Endodermal cell (in vitro differentiated cells): Measurements from ENCODE around the gene PLXDC1. TPM values are rescaled to one million over a fixed set of nuclear protein-coding genes. Genes with fewer than 3 reads are reported as not detected.

Experiments
- DNase-seq: peaks from one replicate; pipeline ENCODE4 v3.0.0-alpha.2; 2017
- H3K27ac ChIP-seq: 2 replicates; pipeline ENCODE4 v1.5.1; 2013; ENCODE audit warnings: mild to moderate bottlenecking, low read depth, low read length, moderate library complexity
- H3K27me3 ChIP-seq: 2 replicates; pipeline ENCODE4 v1.6.1; 2013; ENCODE audit warnings: mild to moderate bottlenecking, low read length, moderate library complexity; ENCODE audit not compliant: insufficient read depth, control insufficient read depth, poor library complexity, severe bottlenecking
- H3K36me3 ChIP-seq: 2 replicates; pipeline ENCODE4 v1.7.0; 2013; ENCODE audit warnings: mild to moderate bottlenecking, low read length, moderate library complexity; ENCODE audit not compliant: control insufficient read depth, insufficient read depth
- H3K4me1 ChIP-seq: one replicate; pipeline ENCODE4 v1.7.0; 2013; ENCODE audit warnings: low read length; ENCODE audit not compliant: control insufficient read depth, insufficient read depth
- H3K4me3 ChIP-seq: 2 replicates; pipeline ENCODE4 v1.5.1; 2013; ENCODE audit warnings: mild to moderate bottlenecking, low read length, moderate library complexity
- H3K9ac ChIP-seq: 2 replicates; pipeline ENCODE4 v1.6.1; 2013; ENCODE audit warnings: mild to moderate bottlenecking, low read length, moderate library complexity; ENCODE audit not compliant: poor library complexity, severe bottlenecking; ENCODE audit errors: extremely low read depth
- H3K9me3 ChIP-seq: 2 replicates; pipeline ENCODE4 v1.6.1; 2013; ENCODE audit warnings: mild to moderate bottlenecking, low read length, moderate library complexity; ENCODE audit not compliant: control insufficient read depth
- H3K27ac Mint-ChIP-seq: 2 replicates; pipeline ENCODE4 v1.8.0; 2020; ENCODE audit warnings: mixed read lengths
- H3K27me3 Mint-ChIP-seq: 2 replicates; pipeline ENCODE4 v1.8.0; 2021; ENCODE audit warnings: mild to moderate bottlenecking, mixed read lengths; ENCODE audit not compliant: insufficient read depth
- H3K36me3 Mint-ChIP-seq: 2 replicates; pipeline ENCODE4 v1.8.0; 2020; ENCODE audit warnings: low read depth, mixed read lengths
- H3K4me1 Mint-ChIP-seq: 2 replicates; pipeline ENCODE4 v1.8.0; 2020; ENCODE audit warnings: mixed read lengths
- H3K4me3 Mint-ChIP-seq: 2 replicates; pipeline ENCODE4 v1.8.0; 2020; ENCODE audit warnings: mild to moderate bottlenecking, moderate library complexity, mixed read lengths
- H3K9me3 Mint-ChIP-seq: 2 replicates; pipeline ENCODE4 v1.8.0; 2020; ENCODE audit warnings: mild to moderate bottlenecking, mixed read lengths
- WGBS, 2 experiments: methylation state at CpG; one replicate each; pipeline versions ENCODE4 v1.1.5 to v1.1.7; 2013; ENCODE audit warnings: missing lambda C conversion rate in 2 of 2, mixed read lengths in 1 of 2; ENCODE audit not compliant: insufficient coverage in 1 of 2, insufficient read length in 1 of 2; 5-methylcytosine and 5-hydroxymethylcytosine counted together
- total RNA-seq, 2 donors: library from RNA; stranded (reverse); fragmentation: NEBNext Ultra II Directional in 1 of 2; extraction: Animal tissue kit (Norgen Biotek cat#: 25700) in 1 of 2; gene quantifications; 2 replicates in 1 of 2; 3 replicates in 1 of 2; pipeline ENCODE4 v1.2.1, GENCODE V29; 2021
- TF ChIP-seq, protein P1 (sequence below): fragments of 200-600 bp; sonication (generic); conservative IDR thresholded peaks from 2 replicates; pipeline ENCODE4 v1.5.0; 2021; ENCODE audit warnings: antibody characterized with exemption, mild to moderate bottlenecking

PLXDC1 gene
- total RNA-seq, 2 donors from 2014 or later: 9.0 TPM

DNA sequence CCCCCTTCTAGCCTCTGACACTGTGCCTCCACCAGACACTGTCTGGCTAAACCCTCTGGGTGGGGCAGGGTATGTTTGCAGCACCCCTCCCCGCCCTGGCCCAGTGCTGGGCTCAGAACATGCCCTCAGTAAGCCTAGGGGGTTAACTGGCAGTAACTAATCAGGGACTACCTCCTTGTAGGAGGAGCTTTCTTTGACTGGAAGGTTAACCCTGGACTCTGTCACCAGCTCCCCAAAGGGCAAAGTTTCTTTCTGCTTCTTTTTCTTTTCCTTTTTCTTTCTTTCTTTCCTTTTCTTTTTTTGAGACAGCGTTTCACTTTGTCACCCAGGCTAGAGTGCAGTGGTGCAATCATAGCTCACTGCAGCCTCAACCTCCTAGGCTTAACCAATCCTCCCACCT, 76.8 kb downstream of the PLXDC1 start:
- WGBS, 2 experiments: 82 to 88% methylated on average over 2 of the region's 2 CpGs
- H3K9me3 ChIP-seq: no peaks in the 10 kb centered on the region
- H3K36me3 ChIP-seq: no peaks in the 10 kb centered on the region
- no peak for DNase-seq
- no peaks in the 10 kb centered on the region for H3K36me3 Mint-ChIP-seq
- no peak overlapping the region for H3K4me3 Mint-ChIP-seq
- no peak overlapping the region for H3K27ac ChIP-seq
- H3K27ac Mint-ChIP-seq: no peak overlapping the region
- H3K4me3 ChIP-seq: no peak overlapping the region
- TF ChIP-seq, protein P1, sequence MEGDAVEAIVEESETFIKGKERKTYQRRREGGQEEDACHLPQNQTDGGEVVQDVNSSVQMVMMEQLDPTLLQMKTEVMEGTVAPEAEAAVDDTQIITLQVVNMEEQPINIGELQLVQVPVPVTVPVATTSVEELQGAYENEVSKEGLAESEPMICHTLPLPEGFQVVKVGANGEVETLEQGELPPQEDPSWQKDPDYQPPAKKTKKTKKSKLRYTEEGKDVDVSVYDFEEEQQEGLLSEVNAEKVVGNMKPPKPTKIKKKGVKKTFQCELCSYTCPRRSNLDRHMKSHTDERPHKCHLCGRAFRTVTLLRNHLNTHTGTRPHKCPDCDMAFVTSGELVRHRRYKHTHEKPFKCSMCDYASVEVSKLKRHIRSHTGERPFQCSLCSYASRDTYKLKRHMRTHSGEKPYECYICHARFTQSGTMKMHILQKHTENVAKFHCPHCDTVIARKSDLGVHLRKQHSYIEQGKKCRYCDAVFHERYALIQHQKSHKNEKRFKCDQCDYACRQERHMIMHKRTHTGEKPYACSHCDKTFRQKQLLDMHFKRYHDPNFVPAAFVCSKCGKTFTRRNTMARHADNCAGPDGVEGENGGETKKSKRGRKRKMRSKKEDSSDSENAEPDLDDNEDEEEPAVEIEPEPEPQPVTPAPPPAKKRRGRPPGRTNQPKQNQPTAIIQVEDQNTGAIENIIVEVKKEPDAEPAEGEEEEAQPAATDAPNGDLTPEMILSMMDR: no peak
- H3K4me1 Mint-ChIP-seq: peaks cover 5% of the 10 kb centered on the region
- H3K4me1 ChIP-seq: peaks cover 3% of the 10 kb centered on the region
- no peaks in the 10 kb centered on the region for H3K9me3 Mint-ChIP-seq
- H3K27me3 Mint-ChIP-seq: no peaks in the 10 kb centered on the region
- H3K27me3 ChIP-seq: no peaks in the 10 kb centered on the region
- H3K9ac ChIP-seq: no peak overlapping the region

- WGBS, 2 experiments: 80% methylated on average over 1 of the region's 1 CpG
- H3K4me3 Mint-ChIP-seq: no peak overlapping the region
Observed at GRCh38 chr17:39073916-39074315, 77.5 kb downstream of the PLXDC1 start.

DNA sequence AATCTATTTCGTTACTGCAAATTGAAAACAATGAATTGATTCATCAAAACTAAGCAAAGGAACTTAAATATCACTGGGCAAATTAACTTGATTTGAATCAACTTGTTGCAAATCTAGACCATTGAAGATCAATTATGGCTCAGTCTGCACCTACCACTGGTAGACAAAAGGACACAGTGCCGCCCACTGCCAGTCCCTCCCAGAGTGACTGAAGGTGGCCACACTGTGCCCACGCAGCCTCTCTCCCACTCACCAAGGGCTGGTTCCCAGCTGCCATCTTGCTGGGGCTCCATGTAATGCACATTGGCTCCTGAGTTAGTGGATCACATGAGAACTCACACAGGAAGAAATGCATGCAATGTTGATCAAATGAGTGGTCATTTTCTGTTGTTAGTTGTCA, 78.1 kb downstream of the PLXDC1 start:
- Histone ChIP-seq H3K4me1 (peaks cover 3% of the 10 kb centered on the region), H3K27ac (no peak overlapping the region), H3K27me3 (no peaks in the 10 kb centered on the region), H3K9ac (no peak overlapping the region), H3K36me3 (no peaks in the 10 kb centered on the region), H3K4me3 (no peak overlapping the region), H3K9me3 (no peaks in the 10 kb centered on the region)
- TF ChIP-seq, protein P1: no peak
- no peak overlapping the region for H3K27ac Mint-ChIP-seq
- no peaks in the 10 kb centered on the region for H3K27me3 Mint-ChIP-seq
- H3K36me3 Mint-ChIP-seq: no peaks in the 10 kb centered on the region
- H3K4me3 Mint-ChIP-seq: no peak overlapping the region
- H3K9me3 Mint-ChIP-seq: no peaks in the 10 kb centered on the region
- H3K4me1 Mint-ChIP-seq: peaks cover 6% of the 10 kb centered on the region
- DNase-seq: no peak
- 86 to 96% methylated on average over 2 to 3 of the region's 3 CpGs for WGBS, 2 experiments

More at GRCh38 chr17:39073916-39074315, 77.5 kb downstream of the PLXDC1 start:
- DNase-seq: no peak
- TF ChIP-seq, protein P1: no peak
- no peaks in the 10 kb centered on the region for H3K9me3 Mint-ChIP-seq
- Histone ChIP-seq H3K4me3 (no peak overlapping the region), H3K9ac (no peak overlapping the region), H3K27me3 (no peaks in the 10 kb centered on the region), H3K4me1 (peaks cover 3% of the 10 kb centered on the region), H3K36me3 (no peaks in the 10 kb centered on the region), H3K9me3 (no peaks in the 10 kb centered on the region), H3K27ac (no peak overlapping the region)
- no peaks in the 10 kb centered on the region for H3K36me3 Mint-ChIP-seq
- peaks cover 6% of the 10 kb centered on the region for H3K4me1 Mint-ChIP-seq
- no peak overlapping the region for H3K27ac Mint-ChIP-seq
- H3K27me3 Mint-ChIP-seq: no peaks in the 10 kb centered on the region
